Esophagus (tissue), 2 donors: ENCODE data around the gene CD177. TPM values are rescaled to one million over a fixed set of nuclear protein-coding genes. Genes with fewer than 3 reads are reported as not detected.
"Not testable (repeated sequence)": the region's sequence is repeated elsewhere in the genome, so short reads cannot be mapped to it uniquely, and the experiment has no call there.

Experiments
- H3K27ac ChIP-seq, 2 donors: one replicate each; pipeline ENCODE4 v1.5.1; 2013; ENCODE audit warnings: low read depth in 2 of 2, mild to moderate bottlenecking in 2 of 2, inconsistent platforms in 1 of 2, low read length in 1 of 2, moderate library complexity in 1 of 2
- H3K27me3 ChIP-seq, 2 donors: one replicate each; pipeline ENCODE4 v1.6.1; 2013; ENCODE audit warnings: low read length in 2 of 2, control low read depth in 1 of 2, mild to moderate bottlenecking in 1 of 2; ENCODE audit not compliant: insufficient read depth in 2 of 2, control insufficient read depth in 1 of 2
- H3K36me3 ChIP-seq, 2 donors: one replicate each; pipeline ENCODE4 v1.6.1; 2013; ENCODE audit warnings: low read length in 1 of 2; ENCODE audit not compliant: control insufficient read depth in 2 of 2, insufficient read depth in 2 of 2
- H3K4me1 ChIP-seq, 2 donors: one replicate each; pipeline ENCODE4 v1.6.1; 2013; ENCODE audit warnings: low read length in 1 of 2; ENCODE audit not compliant: control insufficient read depth in 2 of 2, insufficient read depth in 2 of 2
- H3K4me3 ChIP-seq, 2 donors: one replicate each; pipeline ENCODE4 v1.5.1; 2013; ENCODE audit warnings: low read length in 2 of 2, mild to moderate bottlenecking in 2 of 2, low read depth in 1 of 2, moderate library complexity in 1 of 2
- H3K9me3 ChIP-seq, 2 donors: one replicate each; pipeline ENCODE4 v1.6.1; 2013; ENCODE audit warnings: mild to moderate bottlenecking in 2 of 2, low read depth in 1 of 2, low read length in 1 of 2, moderate library complexity in 1 of 2; ENCODE audit not compliant: control insufficient read depth in 2 of 2, insufficient read depth in 1 of 2
- WGBS, 2 donors: extraction: QIAGEN DNeasy Blood & Tissue Kit; methylation state at CpG; one replicate each; pipeline ENCODE4 v1.1.7; 2013; 5-methylcytosine and 5-hydroxymethylcytosine counted together
- polyA plus RNA-seq, 2 donors: library from polyadenylated mRNA; stranded (reverse); fragments of 200-250 nt; gene quantifications; one replicate each; pipeline ENCODE4 v1.2.3, GENCODE V29; 2013
- donor health status: healthy with polysubstance abuse.
- donor health status: Bipolar disorder and iron deficiency.

Gene CD177
- polyA plus RNA-seq, 2 donors, result 0.06 to 0.53 TPM

GRCh38 chr19:43371909-43372308, 18.4 kb downstream of the CD177 start:
- Histone ChIP-seq H3K36me3 (no peaks in the 10 kb centered on the region), H3K9me3 (no peaks in the 10 kb centered on the region), H3K27ac (no peak overlapping the region), H3K4me3 (no peak overlapping the region), H3K4me1 (no peaks in the 10 kb centered on the region), H3K27me3 (no peaks in the 10 kb centered on the region)
- 84 to 91% methylated on average over 8 of the region's 8 CpGs for WGBS, 2 donors

- Histone ChIP-seq H3K36me3 (no peaks in the 10 kb centered on the region), H3K27ac (no peak overlapping the region), H3K4me3 (no peak overlapping the region), H3K4me1 (no peaks in the 10 kb centered on the region), H3K27me3 (no peaks in the 10 kb centered on the region), H3K9me3 (no peaks in the 10 kb centered on the region)
- WGBS, 2 donors, result 60 to 75% methylated on average over 6 to 7 of the region's 7 CpGs
Measured at GRCh38 chr19:43372462-43372861, 19.0 kb downstream of the CD177 start.

GRCh38 chr19:43377624-43378023, 24.1 kb downstream of the CD177 start:
- H3K36me3 ChIP-seq, result not testable (repeated sequence)
- no CpG with 5 or more reads among the region's 3 CpGs for WGBS, 2 donors

GRCh38 chr19:43380008-43380407, 26.5 kb downstream of the CD177 start:
- H3K4me3 ChIP-seq, result no peak overlapping the region
- no peak overlapping the region for H3K27ac ChIP-seq
- 36 to 48% methylated on average over 14 of the region's 14 CpGs for WGBS, 2 donors
- H3K4me1 ChIP-seq, result peaks cover 0 to 5% of the 10 kb centered on the region in 2 donors
- H3K27me3 ChIP-seq, result no peaks in the 10 kb centered on the region
- no peaks in the 10 kb centered on the region for H3K9me3 ChIP-seq
- H3K36me3 ChIP-seq, result no peaks in the 10 kb centered on the region

More at GRCh38 chr19:43377624-43378023, 24.1 kb downstream of the CD177 start:
- H3K27me3 ChIP-seq, H3K4me1 ChIP-seq, H3K27ac ChIP-seq, H3K4me3 ChIP-seq, H3K9me3 ChIP-seq: not testable (repeated sequence)

GRCh38 chr19:43380771-43381386, 27.4 kb downstream of the CD177 start:
- no peaks in the 10 kb centered on the region for H3K36me3 ChIP-seq
- peaks cover 0 to 5% of the 10 kb centered on the region in 2 donors for H3K4me1 ChIP-seq
- no peak overlapping the region for H3K27ac ChIP-seq
- WGBS, 2 donors, result 36 to 37% methylated on average over 4 of the region's 4 CpGs
- H3K4me3 ChIP-seq, result no peak overlapping the region
- no peaks in the 10 kb centered on the region for H3K9me3 ChIP-seq
- no peaks in the 10 kb centered on the region for H3K27me3 ChIP-seq

- WGBS, 2 donors, result 62 to 67% methylated on average over 11 to 12 of the region's 12 CpGs
- H3K36me3 ChIP-seq, H3K4me3 ChIP-seq, H3K4me1 ChIP-seq, H3K9me3 ChIP-seq, H3K27ac ChIP-seq, H3K27me3 ChIP-seq: not testable (repeated sequence)
Measured at GRCh38 chr19:43382586-43383216, 29.2 kb downstream of the CD177 start.

GRCh38 chr19:43383254-43383653, 29.8 kb downstream of the CD177 start:
- H3K36me3 ChIP-seq, H3K27me3 ChIP-seq, H3K4me3 ChIP-seq, H3K27ac ChIP-seq, H3K4me1 ChIP-seq, H3K9me3 ChIP-seq: not testable (repeated sequence)
- WGBS, 2 donors, result 56 to 60% methylated on average over 7 of the region's 7 CpGs

- H3K27me3 ChIP-seq, H3K4me1 ChIP-seq, H3K4me3 ChIP-seq, H3K9me3 ChIP-seq, H3K36me3 ChIP-seq: not testable (repeated sequence)
- 34 to 44% methylated on average over 3 of the region's 3 CpGs for WGBS, 2 donors
- H3K27ac ChIP-seq, result peak overlapping the region in 1 of 2 donors; percentile 10
Measured at GRCh38 chr19:43383759-43384158, 30.3 kb downstream of the CD177 start.

GRCh38 chr19:43390903-43391551, 37.5 kb downstream of the CD177 start:
- not testable (repeated sequence) for H3K27ac ChIP-seq, H3K9me3 ChIP-seq, H3K4me1 ChIP-seq, H3K4me3 ChIP-seq, H3K27me3 ChIP-seq, H3K36me3 ChIP-seq
- 52 to 67% methylated on average over 11 of the region's 11 CpGs for WGBS, 2 donors

- not testable (repeated sequence) for H3K36me3 ChIP-seq, H3K4me1 ChIP-seq, H3K27ac ChIP-seq, H3K4me3 ChIP-seq, H3K9me3 ChIP-seq, H3K27me3 ChIP-seq
- WGBS, 2 donors, result 71 to 78% methylated on average over 6 of the region's 6 CpGs
Measured at GRCh38 chr19:43391552-43391935, 38.1 kb downstream of the CD177 start.
